GM06990 (cell line): ENCODE measurements around the gene CGAS.

Experiments
- DNase-seq: peaks from one replicate; pipeline ENCODE4 v3.0.0-alpha.2; 2011; ENCODE audit not compliant: insufficient read length; ENCODE audit errors: extremely low read depth
- H3K27me3 ChIP-seq: replicated peaks from 2 replicates; pipeline ENCODE4 v1.6.0; 2011; ENCODE audit warnings: low read length; ENCODE audit not compliant: control insufficient read depth, insufficient read depth
- H3K36me3 ChIP-seq: 2 replicates; pipeline ENCODE4 v1.5.1; 2011; ENCODE audit warnings: low read length; ENCODE audit not compliant: control insufficient read depth, insufficient read depth
- H3K4me3 ChIP-seq: replicated peaks from 2 replicates; pipeline ENCODE4 v1.5.1; 2011; ENCODE audit warnings: low read depth, mild to moderate bottlenecking, control low read depth, low read length
- TF ChIP-seq, protein P1 (sequence below): IDR thresholded peaks from 2 replicates; pipeline ENCODE4 v1.5.1; 2011; ENCODE audit warnings: low read length, control low read depth, mild to moderate bottlenecking, inconsistent platforms; ENCODE audit not compliant: insufficient read depth, poor library complexity, severe bottlenecking

CGAS gene

DNA sequence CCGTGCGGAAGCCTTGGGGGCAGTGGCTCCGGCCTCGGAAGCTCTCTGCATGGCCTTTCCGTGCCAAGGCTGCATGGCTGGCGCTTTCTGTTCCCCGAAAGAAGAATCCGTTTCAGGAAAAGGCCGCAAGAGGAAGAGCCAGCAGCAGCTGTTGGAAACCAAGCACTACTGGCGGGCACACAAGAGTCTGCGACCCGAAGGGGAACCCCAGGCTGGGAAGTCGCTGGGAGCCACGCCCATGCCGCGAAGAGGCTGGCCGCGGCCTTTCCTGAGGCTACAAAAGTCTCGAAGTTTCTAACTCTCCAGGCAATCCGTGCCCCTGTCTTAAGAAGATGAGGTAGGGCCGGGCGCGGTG, at the start of gene CGAS:
Gene CGAS (minus strand): TSS at position 191 of the 355 bp plus-strand sequence. CDS start 116 bp downstream, at position 75.
- TF ChIP-seq, protein P1, sequence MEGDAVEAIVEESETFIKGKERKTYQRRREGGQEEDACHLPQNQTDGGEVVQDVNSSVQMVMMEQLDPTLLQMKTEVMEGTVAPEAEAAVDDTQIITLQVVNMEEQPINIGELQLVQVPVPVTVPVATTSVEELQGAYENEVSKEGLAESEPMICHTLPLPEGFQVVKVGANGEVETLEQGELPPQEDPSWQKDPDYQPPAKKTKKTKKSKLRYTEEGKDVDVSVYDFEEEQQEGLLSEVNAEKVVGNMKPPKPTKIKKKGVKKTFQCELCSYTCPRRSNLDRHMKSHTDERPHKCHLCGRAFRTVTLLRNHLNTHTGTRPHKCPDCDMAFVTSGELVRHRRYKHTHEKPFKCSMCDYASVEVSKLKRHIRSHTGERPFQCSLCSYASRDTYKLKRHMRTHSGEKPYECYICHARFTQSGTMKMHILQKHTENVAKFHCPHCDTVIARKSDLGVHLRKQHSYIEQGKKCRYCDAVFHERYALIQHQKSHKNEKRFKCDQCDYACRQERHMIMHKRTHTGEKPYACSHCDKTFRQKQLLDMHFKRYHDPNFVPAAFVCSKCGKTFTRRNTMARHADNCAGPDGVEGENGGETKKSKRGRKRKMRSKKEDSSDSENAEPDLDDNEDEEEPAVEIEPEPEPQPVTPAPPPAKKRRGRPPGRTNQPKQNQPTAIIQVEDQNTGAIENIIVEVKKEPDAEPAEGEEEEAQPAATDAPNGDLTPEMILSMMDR: no peak
- peak; percentile 88 for DNase-seq
- Histone ChIP-seq H3K27me3 (no peaks in the 10 kb centered on the region), H3K36me3 (no peaks in the 10 kb centered on the region), H3K4me3 (peak within 1 kb of the TSS; percentile 83)

DNA sequence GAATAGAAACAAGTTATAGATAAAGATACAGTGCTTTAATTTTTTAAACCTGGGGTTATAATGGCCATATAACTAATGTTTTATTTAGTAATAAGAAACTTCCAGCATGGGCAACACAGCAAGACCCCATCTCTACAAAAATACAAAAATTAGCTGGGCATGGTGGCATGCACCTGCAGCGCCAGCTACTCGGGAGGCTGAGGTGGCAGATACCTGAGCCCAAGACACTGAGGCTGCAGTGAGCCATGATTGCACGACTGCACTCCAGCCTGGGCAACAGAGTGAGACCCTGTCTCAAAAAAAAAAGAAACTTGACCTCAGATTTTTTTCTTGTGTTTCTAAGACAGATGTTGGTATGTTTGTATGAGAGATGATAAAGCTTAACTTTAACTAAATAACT, 45.8 kb upstream of the CGAS start:
- Histone ChIP-seq H3K27me3 (no peaks in the 10 kb centered on the region), H3K4me3 (no peak overlapping the region), H3K36me3 (peaks cover 3% of the 10 kb centered on the region)
- TF ChIP-seq, protein P1: no peak
- DNase-seq: no peak

DNA sequence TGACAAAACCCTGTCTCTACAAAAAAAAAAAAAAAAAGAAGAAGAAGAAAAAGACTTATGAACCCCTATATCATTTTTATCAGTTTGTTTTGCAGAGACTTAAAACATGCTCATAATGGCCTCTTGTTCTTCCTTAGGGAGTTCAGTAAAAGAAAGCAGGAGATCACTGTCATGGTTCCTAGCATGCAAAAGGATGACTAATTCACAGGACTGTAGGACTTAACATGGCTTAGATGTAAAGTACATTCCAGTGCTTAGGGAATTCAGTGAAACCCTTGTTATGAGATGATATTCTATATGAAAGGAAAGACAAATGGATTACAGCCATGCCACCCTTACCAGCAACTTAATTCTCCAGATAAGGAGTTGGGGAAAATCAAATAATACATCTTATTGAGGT, 39.3 kb upstream of the CGAS start:
- Histone ChIP-seq H3K27me3 (no peaks in the 10 kb centered on the region), H3K4me3 (no peak overlapping the region), H3K36me3 (peaks cover 7% of the 10 kb centered on the region)
- no peak for DNase-seq
- TF ChIP-seq, protein P1: no peak

DNA sequence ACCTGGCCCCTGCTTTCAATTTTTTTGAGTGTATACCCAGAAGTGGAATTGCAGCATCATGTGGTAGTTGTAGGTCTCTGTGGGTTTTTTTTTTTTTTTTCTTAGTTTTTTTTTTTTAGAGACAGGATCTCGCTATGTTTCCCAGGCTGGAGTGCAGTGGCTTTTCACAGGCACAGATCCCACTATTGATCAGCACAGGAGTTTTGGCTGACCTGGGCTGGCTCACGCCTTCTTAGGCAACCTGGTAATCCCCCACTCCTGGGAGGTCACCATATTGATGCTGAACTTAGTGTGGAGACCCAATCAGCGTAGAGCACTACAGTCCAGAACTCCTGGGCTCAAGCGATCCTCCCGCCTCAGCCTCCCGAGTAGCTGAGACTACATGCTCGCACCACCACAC, 35.4 kb upstream of the CGAS start:
- TF ChIP-seq, protein P1: no peak
- Histone ChIP-seq H3K4me3 (no peak overlapping the region), H3K27me3 (no peaks in the 10 kb centered on the region), H3K36me3 (peaks cover 8% of the 10 kb centered on the region)
- no peak for DNase-seq

DNA sequence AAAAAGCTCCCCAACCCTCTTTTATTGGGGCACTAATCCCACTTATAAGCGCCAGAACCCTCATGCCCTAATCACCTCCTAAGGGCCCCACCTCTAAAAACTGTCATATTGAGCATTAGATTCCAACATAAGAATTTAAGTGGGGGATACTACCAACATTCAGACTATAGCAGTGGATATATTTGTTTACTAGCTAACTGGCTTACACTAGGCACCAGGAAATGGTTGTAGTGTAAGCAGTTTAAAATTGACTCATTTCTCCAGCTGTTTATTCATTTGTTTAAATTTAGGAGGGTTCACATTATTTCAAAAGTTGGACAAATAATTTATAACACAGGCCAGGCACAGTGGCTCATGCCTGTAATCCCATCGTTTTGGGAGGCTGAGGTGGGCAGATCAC, 32.3 kb upstream of the CGAS start:
- peaks cover 22% of the 10 kb centered on the region for H3K36me3 ChIP-seq
- H3K27me3 ChIP-seq: no peaks in the 10 kb centered on the region
- no peak for DNase-seq
- H3K4me3 ChIP-seq: no peak overlapping the region
- TF ChIP-seq, protein P1: no peak

DNA sequence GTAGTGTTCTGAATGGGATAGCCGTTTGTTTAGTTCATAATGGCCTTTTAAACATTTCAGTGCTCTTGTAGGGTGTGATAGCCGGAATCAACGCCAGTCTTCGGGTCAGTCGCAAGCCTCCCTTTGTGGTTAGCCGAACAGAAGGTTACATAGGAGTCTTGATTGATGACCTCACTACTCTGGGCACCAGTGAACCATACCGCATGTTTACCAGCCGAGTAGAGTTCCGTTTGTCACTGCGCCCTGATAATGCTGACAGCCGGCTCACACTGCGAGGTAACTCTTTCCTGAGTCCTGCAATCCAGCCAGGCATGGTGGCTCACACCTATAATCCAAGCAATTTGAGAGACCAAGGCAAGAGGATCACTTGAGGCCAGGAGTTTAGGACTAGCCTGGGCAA, 29.9 kb upstream of the CGAS start:
- peaks cover 17% of the 10 kb centered on the region for H3K36me3 ChIP-seq
- DNase-seq: no peak
- H3K4me3 ChIP-seq: no peak overlapping the region
- H3K27me3 ChIP-seq: no peaks in the 10 kb centered on the region
- TF ChIP-seq, protein P1: no peak
